HTERT RPE-1 (cell line): ENCODE data around the gene ZNF14.
"Not testable (repeated sequence)": the region's sequence is repeated elsewhere in the genome, so short reads cannot be mapped to it uniquely, and the experiment has no call there.

Experiments
- in situ Hi-C: fragments of 300-500 bp; cut with MboI; formaldehyde crosslinking; loops from 4 replicates; pipeline ENCODE4 v1.14.3; 2020; ENCODE audit warnings: low sequenced_read_pairs

ZNF14 gene

DNA sequence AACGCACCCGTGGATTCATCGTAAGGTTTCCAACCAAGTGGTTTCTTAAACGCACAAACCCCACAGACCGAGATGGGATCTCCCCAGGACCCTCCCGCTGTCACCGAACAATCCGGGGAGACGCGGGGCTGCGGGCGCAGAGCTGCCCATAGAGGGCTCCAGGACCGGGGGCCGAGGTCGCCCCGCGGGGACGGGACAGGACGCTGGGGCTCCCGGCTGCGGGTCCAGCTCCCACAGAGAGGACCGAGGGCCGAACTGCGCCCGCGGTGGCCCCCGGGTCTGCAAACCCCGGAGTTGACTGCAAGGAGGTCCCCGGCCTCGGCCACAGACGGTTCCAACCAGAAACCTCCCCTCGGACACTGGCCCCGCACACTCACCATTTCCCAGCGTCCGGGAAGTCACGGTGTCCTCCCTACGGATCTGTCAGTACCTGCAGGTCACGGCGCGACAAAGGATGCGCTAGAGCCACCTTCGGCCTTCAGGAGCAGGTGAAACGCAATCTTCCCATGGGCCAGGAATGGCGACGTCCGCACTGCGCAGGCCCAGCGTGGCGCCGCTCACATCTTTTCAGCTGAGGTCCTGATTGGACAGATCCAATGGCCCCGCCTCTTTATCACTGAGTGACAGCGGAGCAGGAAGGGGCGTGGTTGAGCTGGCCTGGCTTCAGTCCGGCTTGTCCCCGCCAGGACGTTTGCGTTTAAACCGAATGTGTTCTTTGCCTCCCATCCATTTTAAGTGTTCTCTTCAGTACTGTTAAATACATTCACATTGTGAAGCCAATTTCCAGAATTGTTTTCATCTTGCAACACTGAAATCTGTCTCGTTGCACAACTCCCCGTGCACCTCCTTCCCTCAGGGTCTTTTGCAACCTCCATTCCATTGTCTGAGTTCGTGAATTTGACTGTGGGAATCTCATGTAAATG is at the start of gene ZNF14:
TSS of gene ZNF14 (minus strand) at position 534 of the 923 bp plus-strand sequence. CDS start at position 380, 154 bp downstream.
- in situ Hi-C loops = no loop called here

DNA sequence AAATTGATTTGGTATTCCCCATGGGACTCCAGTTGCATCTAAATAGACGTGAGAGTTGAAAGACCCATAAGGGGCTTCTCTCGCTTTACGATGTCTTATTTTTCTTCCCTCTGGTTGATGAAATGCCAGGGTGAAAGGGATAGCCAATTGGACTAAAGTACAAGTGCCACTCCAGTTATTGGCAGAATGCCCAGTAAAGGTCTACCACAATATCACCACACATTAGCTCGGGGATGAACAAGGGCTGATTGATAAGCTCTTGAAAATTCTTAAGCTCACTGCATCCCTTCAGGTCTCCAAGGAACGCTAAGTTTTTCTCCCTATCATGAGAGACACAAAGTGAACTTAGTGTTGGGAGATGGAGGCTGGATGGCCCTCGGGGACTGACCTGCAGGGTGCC is 48.9 kb upstream of the ZNF14 start:
- in situ Hi-C loops = not testable (repeated sequence)

- in situ Hi-C loops = no loop called here
These were observed 45.8 kb upstream of the ZNF14 start for GRCh38 chr19:19778666-19779065.

- in situ Hi-C loops = no loop called here
These were observed 44.8 kb upstream of the ZNF14 start for GRCh38 chr19:19777692-19778091.

GRCh38 chr19:19776206-19777008 is 43.5 kb upstream of the ZNF14 start:
- in situ Hi-C loops = no loop called here

DNA sequence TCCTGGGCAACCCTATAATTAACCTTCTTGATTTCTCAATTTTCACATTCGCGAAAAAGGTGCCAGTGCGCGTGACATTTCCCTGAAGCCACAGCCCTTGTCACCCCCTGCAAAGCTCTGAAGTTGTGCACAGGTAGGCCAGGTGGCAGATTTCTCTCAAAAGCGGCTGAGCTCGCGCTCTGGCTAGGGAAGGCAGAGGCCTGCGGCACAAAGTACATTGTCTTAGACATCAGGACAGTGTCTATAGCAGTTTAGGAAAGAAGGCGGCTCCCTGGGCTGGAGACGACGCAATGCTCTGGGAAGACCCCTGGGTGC is 42.9 kb upstream of the ZNF14 start:
- in situ Hi-C loops = no loop called here

DNA sequence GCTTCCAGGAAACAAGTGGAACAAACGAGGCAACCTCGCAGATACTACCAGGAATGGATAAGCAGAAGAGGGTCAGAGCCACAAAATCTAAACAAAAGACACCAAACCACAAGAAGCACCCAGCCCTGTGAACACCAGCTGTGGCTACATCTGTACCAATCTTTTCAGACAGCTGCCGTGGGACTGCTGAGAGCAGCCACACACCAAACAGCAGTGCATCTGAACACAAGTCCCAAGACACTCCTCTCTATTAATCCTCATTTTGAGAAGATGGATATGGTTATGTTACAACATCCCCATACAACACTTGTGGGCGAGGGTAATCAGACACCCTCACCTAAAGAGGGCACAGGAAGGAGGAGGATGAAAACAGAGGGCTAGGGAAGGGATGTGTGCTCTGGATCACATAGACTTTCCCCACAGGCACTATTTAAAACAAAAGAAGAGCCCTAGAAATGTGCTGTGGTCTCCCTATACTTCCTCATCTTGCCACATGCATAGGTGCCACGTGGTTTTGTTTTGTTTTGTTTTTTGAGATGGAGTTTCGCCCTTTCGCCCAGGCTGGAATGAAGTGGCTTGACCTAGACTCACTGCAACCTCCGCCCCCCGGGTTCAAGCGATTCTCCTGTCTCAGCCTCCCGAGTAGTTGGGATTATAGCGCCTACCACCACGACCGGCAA is 41.6 kb upstream of the ZNF14 start:
- in situ Hi-C loops = no loop called here

DNA sequence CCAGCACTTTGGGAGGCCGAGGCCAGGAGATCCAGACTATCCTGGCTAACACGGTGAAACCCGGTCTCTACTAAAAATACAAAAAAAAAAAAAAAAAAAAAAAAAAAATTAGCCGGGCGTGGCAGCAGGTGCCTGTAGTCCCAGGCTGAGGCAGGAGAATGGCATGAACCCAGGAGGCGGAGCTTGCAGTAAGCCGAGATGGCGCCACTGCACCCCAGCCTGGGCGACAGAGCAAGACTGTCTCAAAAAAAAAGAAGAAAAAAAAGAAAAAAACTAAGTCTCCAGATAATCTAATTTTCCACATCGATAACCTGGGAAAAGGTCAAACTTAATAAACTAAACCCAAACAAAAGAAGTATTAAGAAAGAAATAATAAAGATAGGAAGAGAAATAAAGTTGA is 39.1 kb upstream of the ZNF14 start:
- in situ Hi-C loops = not testable (repeated sequence)

- in situ Hi-C loops = not testable (repeated sequence)
These were observed 37.1 kb upstream of the ZNF14 start for GRCh38 chr19:19769971-19770370.

DNA sequence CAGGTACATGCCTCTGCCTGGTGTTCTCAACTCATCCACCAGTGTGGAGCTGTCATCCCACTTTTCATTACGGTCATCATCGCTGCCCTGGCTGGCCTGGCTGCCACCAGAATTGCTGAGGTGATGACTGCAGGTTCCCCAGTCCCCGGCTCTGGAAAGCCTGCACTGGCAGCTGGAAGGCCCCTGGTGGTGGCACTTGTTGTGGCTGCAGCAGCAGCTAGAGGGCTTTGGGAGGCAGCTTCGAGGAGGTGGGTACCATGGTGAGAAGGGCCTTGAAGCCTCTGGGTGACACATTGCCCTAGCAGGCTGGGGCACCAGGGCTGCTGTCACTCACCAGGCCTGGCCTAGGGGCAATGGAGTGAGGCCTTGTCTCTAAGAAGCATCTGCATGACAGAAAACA is 25.3 kb upstream of the ZNF14 start:
- in situ Hi-C loops = no loop called here

GRCh38 chr19:19752760-19753403 is 20.0 kb upstream of the ZNF14 start:
- in situ Hi-C loops = no loop called here

DNA sequence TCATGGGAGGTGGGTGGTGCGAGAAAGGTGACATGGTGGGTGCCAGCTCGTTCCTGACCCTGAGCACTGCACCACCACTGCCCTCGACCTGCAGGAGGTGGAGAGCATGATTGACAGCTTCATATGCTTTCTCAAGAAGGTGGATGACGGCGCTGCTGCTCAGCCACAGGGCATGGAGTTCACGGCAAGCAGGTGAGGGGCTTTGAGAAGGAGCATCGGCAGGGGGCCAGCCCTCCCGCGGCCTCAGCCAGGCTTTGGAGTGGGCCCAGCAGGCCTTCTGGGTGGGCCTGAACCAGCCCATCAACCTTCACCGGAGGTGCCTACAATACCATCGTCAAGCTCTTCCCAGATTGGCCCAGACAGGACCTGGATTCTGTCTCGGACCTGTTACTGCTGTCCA is 18.9 kb upstream of the ZNF14 start:
- in situ Hi-C loops = no loop called here

DNA sequence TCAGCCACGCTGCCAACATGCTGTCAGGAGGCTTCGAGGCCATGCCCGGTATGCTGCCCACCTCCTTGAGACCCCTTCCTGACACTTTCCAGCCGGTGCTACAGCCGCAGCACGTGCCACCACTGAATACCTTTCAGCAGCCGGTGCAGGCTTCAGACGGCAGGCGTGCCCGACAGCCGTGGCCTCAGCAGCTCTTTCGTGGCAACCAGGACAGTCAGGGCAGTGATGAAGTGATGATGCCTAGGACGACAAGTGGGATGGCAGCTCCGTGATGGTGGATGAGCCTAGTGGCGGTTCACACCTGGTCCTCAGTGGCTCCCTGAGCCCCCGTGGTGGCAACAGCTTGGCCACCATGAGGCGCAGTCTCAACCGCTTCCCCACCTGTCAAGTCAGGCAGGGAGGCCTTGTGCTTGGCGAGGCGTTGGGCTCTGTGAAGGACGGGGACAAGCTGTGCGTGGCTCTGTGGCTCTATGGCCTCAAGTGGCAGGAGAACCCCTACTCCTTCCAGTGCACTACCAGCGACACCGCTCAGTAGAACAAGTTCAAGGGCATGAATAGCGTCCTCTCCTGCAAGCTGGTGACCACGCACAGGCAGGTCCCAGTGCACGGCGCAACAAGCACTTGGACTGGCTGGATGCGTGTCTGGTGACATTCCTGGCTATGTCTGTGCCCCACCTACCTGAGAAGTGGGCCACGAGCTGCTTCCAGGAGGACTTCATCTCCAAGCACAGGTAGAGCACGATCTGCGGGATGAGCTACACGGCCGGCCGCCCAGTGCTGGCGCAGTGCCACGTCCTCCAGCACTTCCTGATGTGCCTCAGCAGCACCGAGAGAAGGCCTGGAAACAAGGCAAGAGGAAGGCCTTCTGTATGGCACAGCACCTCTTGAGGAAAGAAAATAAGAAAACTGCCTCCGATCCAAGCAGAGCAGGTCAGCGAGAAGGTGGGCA is 18.2 kb upstream of the ZNF14 start:
- in situ Hi-C loops = no loop called here

DNA sequence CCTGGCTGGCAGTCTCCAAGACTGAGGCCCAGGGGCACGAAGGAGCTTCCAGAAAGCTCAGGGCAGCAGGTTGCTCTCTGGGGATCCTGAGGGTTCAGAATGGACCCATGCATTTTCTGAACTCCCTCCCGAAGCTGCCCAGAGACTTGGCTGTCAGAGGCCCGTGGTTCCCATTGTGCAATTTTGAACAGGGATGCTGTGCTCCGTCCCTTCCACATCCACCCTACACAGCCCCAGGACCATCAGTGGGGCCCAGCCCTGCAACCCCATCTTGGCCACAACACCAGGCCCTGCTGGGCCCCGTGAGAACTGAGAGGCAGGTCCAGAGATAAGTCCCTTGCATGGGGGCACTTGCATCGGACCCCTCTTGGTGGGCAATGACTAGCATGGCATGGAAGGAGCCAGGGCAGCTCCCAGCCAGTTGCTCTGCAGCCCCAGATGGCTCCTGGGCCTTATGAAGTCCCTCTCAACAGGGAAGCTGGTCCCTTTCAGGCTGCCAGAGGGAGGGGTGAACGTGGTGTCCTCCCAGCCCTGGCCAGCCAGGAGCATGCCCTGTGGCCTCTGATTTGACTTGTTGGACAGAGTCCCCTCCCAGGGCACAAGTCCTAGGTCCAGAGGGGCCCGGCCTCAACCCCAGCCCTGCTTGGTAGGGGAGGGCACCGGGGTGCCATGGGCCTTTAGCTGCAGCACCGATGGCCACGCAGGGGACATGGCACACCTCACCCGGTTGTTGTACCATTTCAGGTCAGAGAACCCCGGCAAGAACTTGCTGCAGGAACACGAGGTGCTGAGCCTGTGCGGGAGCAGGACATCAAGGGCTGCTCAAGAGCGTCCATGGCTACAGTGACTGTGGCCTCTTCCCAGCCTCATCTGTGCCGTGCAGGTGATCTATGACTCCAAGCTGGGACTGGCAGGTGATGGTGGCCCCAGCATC is 17.3 kb upstream of the ZNF14 start:
- in situ Hi-C loops = no loop called here

DNA sequence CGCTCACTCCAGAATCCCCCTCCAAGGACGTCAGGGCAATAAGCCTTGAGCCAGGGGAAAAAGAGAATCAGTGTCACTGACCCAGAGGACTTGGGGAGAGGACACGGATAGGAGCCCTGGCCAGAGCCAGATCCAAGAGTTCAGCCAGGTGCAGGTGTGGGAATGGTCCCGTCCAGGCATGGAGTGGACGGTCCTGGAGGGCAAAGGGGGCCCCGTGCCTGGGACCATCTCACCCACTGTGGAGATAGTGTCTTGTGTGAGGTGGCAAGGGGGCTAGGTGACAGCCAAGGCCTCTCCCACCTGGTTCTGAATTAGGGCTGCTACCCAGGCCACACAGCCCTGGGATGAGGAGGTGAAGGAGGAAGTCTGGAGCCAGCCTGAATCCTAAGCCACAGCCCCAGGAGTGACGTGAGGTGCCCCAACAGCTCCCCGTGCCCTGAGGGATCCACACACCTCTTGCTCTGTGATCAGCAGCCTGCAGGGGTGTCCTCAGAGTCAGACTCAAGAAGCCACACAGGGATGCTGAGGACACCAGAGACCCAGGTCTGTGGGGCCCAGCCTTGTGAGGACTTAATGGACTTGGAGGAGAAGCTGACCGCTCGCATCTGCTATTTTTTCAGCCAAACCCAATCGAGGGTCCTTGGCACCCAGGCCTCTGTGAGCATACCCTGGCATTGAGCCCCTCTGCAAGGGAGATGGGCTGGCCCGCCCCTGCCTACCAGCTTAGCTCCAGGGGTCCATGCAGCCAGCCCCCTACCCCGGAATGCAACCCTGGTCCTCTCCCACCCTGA is 16.4 kb upstream of the ZNF14 start:
- in situ Hi-C loops = no loop called here

DNA sequence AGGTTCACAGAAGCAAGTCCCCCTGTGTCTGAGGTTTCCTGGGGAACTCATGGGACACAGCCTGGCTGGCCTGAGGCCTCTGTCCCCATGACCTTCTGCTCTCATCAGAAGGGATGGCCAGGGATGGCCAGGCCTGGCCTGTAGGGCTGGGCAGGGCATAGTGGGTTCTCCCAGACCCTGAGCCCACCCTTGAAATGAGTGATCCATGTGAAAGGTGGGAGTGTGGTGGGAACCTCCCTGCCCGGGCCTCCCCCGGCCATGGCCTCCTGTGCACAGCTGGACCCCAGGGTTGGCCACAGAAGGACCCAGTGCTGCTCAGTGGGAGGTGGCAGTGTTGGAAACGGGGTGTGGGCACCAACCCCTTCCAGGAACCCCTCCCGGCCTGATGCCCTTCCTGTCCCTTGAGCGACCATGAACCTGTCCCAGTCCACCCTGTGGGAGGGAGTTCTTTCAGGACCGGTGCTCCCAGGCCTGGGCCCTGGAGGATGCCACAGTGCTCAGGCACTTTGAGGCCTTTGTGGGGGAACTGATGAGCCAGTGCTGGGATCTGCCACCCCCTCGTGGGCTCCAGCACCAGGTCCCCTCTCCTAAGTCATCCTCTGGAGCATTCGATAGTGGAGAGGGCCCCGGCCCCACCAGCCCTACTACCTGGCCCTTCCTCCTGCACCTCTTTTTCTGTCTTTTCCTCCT is 15.5 kb upstream of the ZNF14 start:
- in situ Hi-C loops = no loop called here
